ENCODE results near the gene SCIMP.

The SCIMP gene

DNA sequence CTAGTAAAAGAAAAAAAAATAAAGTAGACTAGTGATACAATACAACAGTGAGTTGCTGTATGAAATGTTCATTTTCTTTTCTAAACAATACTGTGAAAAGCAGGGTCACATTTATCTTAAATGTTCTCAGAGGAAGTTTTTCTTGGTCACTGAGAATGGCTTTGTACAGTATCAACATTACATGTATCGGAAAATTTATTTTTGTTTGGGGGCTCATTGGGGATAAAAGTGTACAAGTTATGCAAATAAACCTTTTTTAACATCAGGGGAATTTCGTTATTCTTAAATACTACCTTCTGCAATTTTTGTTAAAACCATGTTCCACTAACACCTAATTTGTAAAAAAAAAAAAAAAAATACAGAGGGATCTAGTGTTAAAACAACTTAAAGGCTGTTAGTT is 34.3 kb downstream of the SCIMP start:
- no peaks in the 10 kb centered on the region for H3K27me3 ChIP-seq (ENCODE audit: insufficient read depth, poor library complexity, severe bottlenecking)
- no peaks in the 10 kb centered on the region for H3K36me3 ChIP-seq (ENCODE audit: low read depth)
- H3K4me1 ChIP-seq (ENCODE audit: insufficient read depth, poor library complexity, severe bottlenecking) = no peaks in the 10 kb centered on the region
- DNase-seq (ENCODE audit: low spot score) = no peak
- H3K4me3 ChIP-seq (ENCODE audit: severe bottlenecking) = no peak overlapping the region
- no peak overlapping the region for H3K27ac ChIP-seq (ENCODE audit: poor library complexity, severe bottlenecking)
- no peaks in the 10 kb centered on the region for H3K9me3 ChIP-seq (ENCODE audit: severe bottlenecking)
- TF ChIP-seq, protein P1, sequence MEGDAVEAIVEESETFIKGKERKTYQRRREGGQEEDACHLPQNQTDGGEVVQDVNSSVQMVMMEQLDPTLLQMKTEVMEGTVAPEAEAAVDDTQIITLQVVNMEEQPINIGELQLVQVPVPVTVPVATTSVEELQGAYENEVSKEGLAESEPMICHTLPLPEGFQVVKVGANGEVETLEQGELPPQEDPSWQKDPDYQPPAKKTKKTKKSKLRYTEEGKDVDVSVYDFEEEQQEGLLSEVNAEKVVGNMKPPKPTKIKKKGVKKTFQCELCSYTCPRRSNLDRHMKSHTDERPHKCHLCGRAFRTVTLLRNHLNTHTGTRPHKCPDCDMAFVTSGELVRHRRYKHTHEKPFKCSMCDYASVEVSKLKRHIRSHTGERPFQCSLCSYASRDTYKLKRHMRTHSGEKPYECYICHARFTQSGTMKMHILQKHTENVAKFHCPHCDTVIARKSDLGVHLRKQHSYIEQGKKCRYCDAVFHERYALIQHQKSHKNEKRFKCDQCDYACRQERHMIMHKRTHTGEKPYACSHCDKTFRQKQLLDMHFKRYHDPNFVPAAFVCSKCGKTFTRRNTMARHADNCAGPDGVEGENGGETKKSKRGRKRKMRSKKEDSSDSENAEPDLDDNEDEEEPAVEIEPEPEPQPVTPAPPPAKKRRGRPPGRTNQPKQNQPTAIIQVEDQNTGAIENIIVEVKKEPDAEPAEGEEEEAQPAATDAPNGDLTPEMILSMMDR (IDR thresholded peaks at IDR 0.05; ENCODE audit: poor library complexity, severe bottlenecking) = no peak
- ATAC-seq (ENCODE audit: low read depth) = no peak

DNA sequence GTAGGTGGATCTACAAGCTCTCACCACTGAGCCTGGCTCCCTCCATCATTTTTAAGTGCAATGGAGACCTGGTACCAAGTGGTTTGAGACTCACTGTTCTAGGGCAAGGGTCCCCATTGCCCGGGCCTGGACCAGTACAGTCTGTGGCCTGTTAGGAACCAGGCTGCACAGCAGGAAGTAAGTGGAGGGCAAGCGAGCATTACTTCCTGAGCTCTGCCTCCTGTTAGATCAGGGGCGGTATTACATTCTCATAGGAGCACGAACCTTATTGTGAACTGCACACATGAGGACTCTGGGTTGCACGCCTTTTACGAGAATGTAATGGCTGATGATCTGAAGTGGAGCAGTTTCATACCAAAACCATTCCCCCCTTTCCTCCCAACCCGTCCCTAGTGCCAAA is 36.2 kb downstream of the SCIMP start:
- H3K4me1 ChIP-seq (ENCODE audit: insufficient read depth, poor library complexity, severe bottlenecking) = no peaks in the 10 kb centered on the region
- no peak overlapping the region for H3K27ac ChIP-seq (ENCODE audit: poor library complexity, severe bottlenecking)
- no peaks in the 10 kb centered on the region for H3K9me3 ChIP-seq (ENCODE audit: severe bottlenecking)
- no peaks in the 10 kb centered on the region for H3K36me3 ChIP-seq (ENCODE audit: low read depth)
- H3K4me3 ChIP-seq (ENCODE audit: severe bottlenecking) = no peak overlapping the region
- DNase-seq (ENCODE audit: low spot score) (no peak), ATAC-seq (ENCODE audit: low read depth) (no peak)
- TF ChIP-seq, protein P1 (IDR thresholded peaks at IDR 0.05; ENCODE audit: poor library complexity, severe bottlenecking) = no peak
- no peaks in the 10 kb centered on the region for H3K27me3 ChIP-seq (ENCODE audit: insufficient read depth, poor library complexity, severe bottlenecking)

DNA sequence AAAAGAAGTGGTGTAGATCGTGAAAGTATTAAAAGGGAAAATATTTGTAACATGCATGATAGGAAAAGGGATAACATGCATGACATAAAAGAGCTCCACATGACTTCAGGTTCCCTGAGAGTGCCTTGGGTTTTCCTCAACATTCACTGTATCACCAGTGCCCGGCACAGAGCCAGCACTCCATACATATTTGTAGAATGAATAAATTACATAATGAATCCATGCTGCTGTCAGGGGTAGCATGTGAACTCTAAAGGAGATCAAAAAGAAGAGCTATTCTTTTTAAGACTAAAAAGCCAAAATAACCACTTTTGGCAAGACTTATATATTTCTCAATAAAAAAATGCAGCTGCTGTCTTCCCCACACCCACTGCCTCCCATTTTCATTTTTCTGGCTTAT is 40.3 kb downstream of the SCIMP start:
- no peak overlapping the region for H3K4me3 ChIP-seq (ENCODE audit: severe bottlenecking)
- H3K9me3 ChIP-seq (ENCODE audit: severe bottlenecking) = peaks cover 5% of the 10 kb centered on the region
- ATAC-seq (ENCODE audit: low read depth) = no peak
- H3K27me3 ChIP-seq (ENCODE audit: insufficient read depth, poor library complexity, severe bottlenecking) = no peaks in the 10 kb centered on the region
- H3K27ac ChIP-seq (ENCODE audit: poor library complexity, severe bottlenecking) = no peak overlapping the region
- H3K4me1 ChIP-seq (ENCODE audit: insufficient read depth, poor library complexity, severe bottlenecking) = no peaks in the 10 kb centered on the region
- H3K36me3 ChIP-seq (ENCODE audit: low read depth) = peaks cover 14% of the 10 kb centered on the region
- TF ChIP-seq, protein P1 (IDR thresholded peaks at IDR 0.05; ENCODE audit: poor library complexity, severe bottlenecking) = no peak
- no peak for DNase-seq (ENCODE audit: low spot score)

DNA sequence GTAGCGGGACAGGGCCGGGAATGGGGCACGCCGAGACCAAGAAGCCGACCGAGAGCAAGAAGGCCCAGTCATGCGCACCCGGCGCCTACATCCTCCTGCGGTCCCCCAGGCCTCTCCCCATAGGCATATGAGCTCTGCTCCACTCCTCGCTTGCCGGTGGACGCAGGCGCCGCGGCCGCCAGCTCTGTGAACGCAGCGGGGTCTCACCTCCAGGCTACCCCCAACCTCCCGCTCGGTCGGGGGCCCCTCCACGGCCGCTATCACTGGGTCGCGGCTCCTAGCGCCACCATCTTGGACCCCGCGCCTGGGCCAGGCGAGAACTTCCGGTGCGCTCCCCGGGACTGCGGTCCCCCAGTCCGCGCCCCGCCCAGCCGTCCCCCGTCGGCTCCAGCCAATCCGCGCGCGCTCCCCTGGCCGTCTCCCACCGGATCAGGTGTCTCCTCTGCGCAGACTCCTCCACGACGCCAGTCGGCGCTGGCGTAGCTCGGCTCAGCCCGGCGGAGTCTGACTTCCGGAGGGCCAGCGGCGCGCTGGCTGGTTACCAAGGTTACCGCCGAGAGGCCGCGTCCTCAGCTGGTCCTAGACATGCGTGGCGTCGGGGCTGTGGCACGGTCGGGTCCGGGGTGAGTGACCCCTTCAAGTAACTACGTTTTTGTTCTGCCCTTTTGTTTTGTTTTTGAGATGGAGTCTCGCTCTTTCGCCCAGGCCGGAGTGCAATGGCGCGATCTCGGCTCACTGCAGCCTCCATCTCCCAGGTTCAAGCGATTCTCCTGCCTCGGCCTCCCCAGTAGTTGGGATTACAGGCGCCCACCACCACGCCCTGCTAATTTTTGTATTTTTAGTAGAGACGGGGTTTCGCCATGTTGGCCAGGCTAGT is 42.9 kb downstream of the SCIMP start, which contains the start of gene ZNF594:
TSS of gene ZNF594 (minus strand) at position 328 of the 877 bp plus-strand sequence. CDS start 7,612 bp downstream, outside the sequence.
- TF ChIP-seq, protein P1 (IDR thresholded peaks at IDR 0.05; ENCODE audit: poor library complexity, severe bottlenecking) = peak; percentile 97
- Histone ChIP-seq H3K27ac (ENCODE audit: poor library complexity, severe bottlenecking) (peak within 1 kb of the TSS; percentile 30), H3K36me3 (ENCODE audit: low read depth) (peaks cover 16% of the 10 kb centered on the region), H3K4me3 (ENCODE audit: severe bottlenecking) (peak within 1 kb of the TSS; percentile 73), H3K4me1 (ENCODE audit: insufficient read depth, poor library complexity, severe bottlenecking) (no peaks in the 10 kb centered on the region), H3K27me3 (ENCODE audit: insufficient read depth, poor library complexity, severe bottlenecking) (no peaks in the 10 kb centered on the region), H3K9me3 (ENCODE audit: severe bottlenecking) (peaks cover 5% of the 10 kb centered on the region)
- ATAC-seq (ENCODE audit: low read depth) = peak; percentile 99
- DNase-seq (ENCODE audit: low spot score) = peak; percentile 96

DNA sequence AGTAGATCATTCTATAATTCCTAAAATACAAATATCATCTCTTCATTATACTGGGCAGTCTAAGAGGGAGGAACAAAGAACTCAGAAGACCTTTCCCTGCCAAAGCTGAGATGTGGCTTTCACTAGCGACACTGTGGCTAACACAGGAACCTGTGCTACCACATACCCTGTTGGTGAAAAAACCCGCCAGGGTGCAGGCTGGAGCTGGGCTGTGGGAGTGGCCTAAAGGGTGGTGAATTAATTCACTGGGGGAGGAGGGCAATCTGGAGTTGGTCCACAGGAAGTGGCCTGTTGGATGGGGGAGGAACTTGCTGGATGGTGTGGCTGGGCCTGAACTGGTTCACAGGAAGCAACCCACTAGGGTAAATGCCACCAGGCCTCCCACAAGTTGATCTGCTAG is 50.4 kb downstream of the SCIMP start:
- ATAC-seq (ENCODE audit: low read depth) = no peak
- Histone ChIP-seq H3K27me3 (ENCODE audit: insufficient read depth, poor library complexity, severe bottlenecking) (no peaks in the 10 kb centered on the region), H3K4me1 (ENCODE audit: insufficient read depth, poor library complexity, severe bottlenecking) (no peaks in the 10 kb centered on the region), H3K36me3 (ENCODE audit: low read depth) (peaks cover 2% of the 10 kb centered on the region), H3K9me3 (ENCODE audit: severe bottlenecking) (peaks cover 60% of the 10 kb centered on the region), H3K27ac (ENCODE audit: poor library complexity, severe bottlenecking) (no peak overlapping the region), H3K4me3 (ENCODE audit: severe bottlenecking) (no peak overlapping the region)
- DNase-seq (ENCODE audit: low spot score) = no peak
- TF ChIP-seq, protein P1 (IDR thresholded peaks at IDR 0.05; ENCODE audit: poor library complexity, severe bottlenecking) = no peak

Data from RWPE2 (cell line).